Stimulated activated CD4-positive, alpha-beta T cell treated with anti-CD3 and anti-CD28 coated beads, Interleukin-1b, Interleukin-23, amount 100 ng/mL, for 4 hours (primary cell): Measurements from ENCODE around the gene TSR2.
"Not testable (repeated sequence)": the region's sequence is repeated elsewhere in the genome, so short reads cannot be mapped to it uniquely, and the experiment has no call there.

Source experiments
- DNase-seq, 2 donors: peaks; one replicate each; pipeline ENCODE4 v3.0.0-alpha.2; 2020; ENCODE audit warnings: low read depth in 2 of 2

Gene TSR2

DNA sequence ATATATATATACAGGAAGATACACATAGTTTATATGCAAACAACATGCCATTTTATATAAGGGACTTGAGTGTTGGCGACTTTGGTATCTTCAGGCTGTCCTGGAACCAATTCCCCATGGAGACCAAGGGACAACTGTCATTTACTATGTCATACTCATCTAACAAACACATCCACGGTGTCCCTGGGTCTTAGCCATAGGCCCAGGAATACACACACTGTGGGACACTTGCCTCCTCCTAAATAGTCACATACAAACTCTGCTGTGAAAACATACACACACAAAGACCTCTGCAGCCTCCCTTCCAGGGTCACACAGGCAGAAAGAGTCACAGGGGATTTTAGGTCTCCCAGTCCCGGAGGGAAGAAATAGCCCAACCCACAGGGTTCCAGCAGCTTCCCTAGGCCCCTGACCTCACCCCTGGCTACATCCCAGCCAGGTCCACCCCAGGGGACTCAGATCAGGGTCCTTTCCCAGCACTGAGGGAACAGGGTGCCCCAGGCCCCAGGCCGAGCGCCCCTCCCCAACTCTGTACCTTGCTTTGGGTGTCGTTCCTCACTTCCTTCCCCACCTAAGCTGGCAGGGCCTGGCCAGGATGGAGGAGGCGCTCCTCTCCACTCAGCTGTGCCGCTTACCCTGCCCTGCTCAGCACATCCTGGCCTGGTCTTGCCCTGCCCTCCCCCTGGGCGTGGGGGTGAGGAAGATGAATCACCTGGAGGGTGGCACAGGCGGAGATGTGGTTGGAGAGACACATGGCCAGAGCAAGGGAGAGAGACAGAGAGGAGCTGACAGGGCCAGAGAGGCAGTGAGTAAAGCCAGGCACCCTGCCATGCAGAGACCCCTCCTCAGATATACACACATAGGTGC, 34.0 kb downstream of the TSR2 start:
- no peak for DNase-seq

DNA sequence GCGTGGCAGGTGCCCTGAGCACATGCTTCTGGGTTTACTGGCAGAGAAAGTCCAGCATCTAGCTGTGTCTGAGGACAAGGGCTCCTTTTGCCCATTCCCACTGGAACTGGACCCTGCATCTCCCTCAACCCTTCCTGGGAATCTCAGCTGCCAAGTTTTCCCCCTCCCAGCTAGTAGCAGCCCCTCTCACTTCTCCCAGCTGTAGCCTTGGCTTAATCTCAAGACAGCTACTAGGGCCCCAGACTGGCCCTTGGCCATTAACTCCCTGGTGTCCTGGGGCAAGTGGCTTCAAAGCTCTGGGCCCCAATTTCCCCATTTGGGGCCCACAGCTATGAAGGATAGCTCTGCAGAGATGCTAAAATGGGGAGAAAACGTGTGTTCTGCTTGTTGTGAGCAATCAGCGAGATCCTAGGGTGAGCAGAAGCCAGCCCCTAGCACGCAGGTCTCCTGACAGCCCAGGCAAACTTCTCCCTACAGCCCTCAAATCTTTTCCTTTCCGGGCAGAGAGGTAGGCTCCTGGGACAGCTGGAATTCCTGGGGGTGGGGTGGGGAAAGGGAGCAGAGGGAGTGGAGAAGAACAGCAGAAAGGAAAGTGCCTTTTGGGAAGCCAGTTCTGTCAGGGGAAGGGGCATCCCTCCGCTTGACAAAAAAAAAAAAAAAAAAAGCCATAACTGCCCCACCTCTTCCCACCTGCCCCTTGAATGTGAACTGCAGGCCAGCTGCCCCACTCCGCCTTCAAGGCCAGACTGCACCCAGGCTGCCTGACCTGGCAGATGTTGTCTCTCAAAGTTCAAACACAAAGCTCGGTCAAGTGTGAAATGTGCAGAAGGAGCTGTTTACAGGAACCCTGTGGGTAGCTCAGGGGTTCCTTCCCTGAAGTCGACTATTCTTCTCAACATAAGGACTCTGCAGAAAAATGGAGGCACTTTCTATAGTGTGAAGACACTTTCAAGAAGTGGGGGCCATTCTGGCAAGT, 39.2 kb downstream of the TSR2 start:
- DNase-seq: no peak

DNA sequence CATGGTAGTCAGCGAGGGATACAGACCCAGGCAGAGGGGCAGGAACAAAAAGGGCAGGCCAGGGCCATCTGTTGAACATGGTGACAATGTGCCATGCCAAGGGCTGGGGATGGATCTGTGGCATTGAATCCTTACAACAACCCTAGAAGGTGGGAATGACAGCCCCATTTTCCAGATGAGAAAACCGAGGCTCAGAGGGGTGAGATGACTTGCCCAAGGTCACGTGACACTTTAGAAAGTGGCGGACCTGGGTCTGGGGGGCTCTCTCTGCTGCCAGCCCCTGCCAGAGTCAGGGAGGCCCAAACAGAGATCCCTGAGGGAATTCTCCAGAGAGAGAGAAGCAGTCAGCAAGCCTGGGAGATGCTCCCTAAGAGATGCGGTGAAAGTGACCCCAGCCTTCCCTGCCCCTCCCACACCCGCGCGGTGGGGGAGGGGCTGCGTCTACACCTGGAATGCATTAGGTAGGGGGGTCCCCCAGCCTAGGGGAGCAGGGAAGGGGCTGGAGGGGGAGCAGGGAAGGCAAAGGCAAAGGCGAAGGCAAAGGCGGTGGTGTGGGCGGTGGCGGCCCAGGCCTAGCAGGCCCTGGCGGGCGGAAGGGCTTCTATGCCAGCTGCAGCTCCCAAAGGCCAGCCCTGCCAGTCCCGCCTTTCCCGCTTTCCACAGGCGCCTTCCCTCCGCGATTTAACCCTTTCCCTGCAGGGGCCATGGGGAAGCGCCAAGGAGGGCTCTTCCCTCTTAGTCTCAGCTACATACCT, 42.8 kb downstream of the TSR2 start:
- no peak for DNase-seq

DNA sequence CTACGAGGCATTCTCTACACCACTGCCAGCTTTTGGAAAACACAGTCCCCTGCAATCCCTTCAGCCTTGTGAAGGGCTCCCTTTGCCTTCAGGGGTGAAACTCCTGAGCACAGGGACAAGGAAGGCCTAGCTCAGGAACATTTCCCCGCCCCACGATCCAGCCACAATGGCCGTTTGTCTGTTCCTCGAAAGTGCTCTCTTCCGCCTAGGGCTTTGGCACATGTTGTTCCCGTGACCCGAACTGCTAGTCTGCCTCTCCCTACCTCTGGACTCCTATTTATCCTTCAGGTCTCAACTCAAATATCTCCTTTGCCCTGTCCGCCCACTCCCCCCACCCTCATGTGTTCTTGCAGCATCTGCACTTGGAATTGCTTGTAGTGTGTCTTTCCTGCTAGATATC, 43.7 kb downstream of the TSR2 start:
- DNase-seq: no peak

DNA sequence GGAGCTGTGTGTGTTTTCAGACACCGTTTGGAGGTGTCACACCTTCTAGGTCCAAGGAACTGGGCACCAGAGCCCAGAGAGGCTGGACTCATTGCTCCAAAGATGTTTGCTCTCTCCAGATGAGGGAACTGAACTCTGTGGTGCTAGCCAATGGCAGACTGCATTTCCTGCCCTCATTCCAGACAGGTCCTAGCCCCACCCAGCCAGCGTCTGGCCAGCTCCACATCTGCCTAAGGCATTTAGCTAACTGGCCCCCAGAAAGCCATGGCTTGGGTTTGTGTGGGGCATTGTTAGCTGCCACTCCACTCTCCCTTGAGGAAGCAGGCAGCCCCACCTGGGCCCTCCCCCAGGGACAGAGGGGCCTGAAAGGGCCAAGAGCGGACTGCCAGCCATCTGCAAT, 44.5 kb downstream of the TSR2 start:
- no peak for DNase-seq

DNA sequence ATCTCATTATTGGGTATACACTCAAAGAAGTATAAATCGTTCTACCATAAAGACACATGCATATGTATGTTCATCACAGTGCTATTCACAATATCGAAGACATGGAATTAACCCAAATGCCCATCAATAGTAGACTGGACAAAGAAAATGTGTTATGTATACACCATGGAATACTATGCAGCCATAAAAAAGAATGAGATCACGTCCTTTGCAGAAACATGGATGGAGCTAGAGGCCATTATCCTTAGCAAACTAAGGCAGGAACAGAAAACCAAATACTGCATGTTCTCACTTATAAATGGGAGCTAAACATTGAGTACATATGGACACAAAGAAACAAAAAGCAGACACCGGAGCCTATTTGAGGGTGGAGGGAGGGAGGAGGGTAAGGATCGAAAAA, 49.6 kb downstream of the TSR2 start:
- DNase-seq: not testable (repeated sequence)

DNA sequence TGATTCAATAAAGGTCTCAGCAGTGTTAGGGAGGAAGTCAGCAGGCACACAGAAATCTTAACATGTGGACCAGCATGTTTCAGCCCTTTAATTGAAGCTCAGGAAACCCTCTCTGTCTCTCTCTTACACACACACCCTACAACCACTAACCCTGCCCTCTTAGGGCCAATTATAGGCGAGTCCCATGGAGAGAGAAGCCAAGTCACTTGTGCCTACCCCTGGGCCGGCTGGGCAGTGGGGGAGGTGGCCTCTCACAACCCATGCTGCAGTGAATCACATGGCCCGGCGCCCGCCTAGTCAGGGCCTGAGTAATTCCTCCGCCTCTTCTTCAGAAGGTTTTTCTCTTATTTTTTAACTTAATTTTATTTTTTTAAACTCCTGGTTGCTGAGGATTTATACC, 52.1 kb downstream of the TSR2 start:
- DNase-seq: no peak

DNA sequence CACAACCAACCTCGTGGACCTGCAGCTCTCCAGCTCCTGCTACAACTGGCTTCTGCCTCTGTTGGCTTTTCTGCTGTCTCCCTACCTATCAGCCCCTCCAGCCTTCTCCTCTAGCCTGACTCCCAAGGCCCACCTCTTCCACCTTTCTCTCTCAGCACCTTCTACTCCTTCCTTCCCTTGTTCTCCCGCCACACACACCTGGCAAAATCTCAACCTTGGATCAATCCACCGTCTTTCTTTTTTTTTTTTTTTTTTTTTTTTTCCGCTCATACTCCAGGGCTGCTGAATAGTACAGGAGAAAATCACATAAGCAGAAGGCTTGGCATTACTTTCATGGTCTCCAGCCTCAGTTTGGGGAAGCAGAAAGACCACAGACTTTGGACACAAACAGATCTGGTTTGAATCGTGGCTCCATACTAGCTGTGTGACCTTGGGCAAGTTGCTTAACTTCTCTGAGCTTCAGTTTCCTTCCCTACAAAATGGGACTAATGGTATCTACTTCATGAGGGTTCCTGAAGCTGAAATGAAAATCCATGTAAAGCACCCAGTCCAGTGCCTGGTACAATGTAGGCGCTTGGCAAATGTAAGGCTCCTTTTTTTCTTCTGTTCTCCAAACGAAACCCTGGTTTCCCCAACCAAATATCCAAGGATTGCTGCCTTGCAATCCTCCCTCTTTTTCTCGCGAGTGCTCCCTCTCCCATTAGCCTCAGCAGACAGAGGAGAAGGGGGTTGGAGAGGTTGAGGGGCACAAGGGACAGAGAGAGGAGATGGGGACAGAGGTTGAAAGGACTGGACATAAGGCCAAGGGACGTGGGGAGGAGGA, 54.2 kb downstream of the TSR2 start:
- no peak for DNase-seq
